CD4-positive, alpha-beta T cell (primary cell): Measurements from ENCODE around the gene TCEA2. TPM values are rescaled to one million over a fixed set of nuclear protein-coding genes. Genes with fewer than 3 reads are reported as not detected.
"Not testable (repeated sequence)": the region's sequence is repeated elsewhere in the genome, so short reads cannot be mapped to it uniquely, and the experiment has no call there.

Experiments used
- ATAC-seq: fragments of 200-7000 bp; cut with Tn5 transposase; one replicate; pipeline ENCODE4 v1.10.0; 2022; ENCODE audit warnings: mild to moderate bottlenecking; ENCODE audit not compliant: poor library complexity
- CTCF ChIA-PET: fragments of 350-600 bp; sonication (Branson Sonifier 250); formaldehyde crosslinking; loops from one replicate; lab custom pipeline; 2021; ENCODE audit warnings: antibody characterized with exemption, inconsistent platforms; lab: Charles Lee
- POLR2A ChIA-PET: fragments of 350-600 bp; sonication (Branson Sonifier 250); formaldehyde crosslinking; loops from one replicate; lab custom pipeline; 2021; ENCODE audit warnings: antibody characterized with exemption, inconsistent platforms; lab: Charles Lee
- DNase-seq, 14 experiments: peaks; one replicate each; pipeline ENCODE4 v3.0.0-alpha.2; 2013 to 2020; ENCODE audit warnings: mixed read lengths in 2 of 14
- H3K27ac ChIP-seq, 2 donors: one replicate each; pipeline versions ENCODE4 v1.5.1 to v1.7.0; 2013; ENCODE audit warnings: low read length in 2 of 2, low read depth in 1 of 2, mild to moderate bottlenecking in 1 of 2
- H3K27me3 ChIP-seq, 2 experiments: 1 replicate in 1 of 2; 2 replicates in 1 of 2; pipeline versions ENCODE4 v1.6.1 to v1.7.0; 2013; ENCODE audit warnings: low read length in 2 of 2, control low read depth in 1 of 2, mild to moderate bottlenecking in 1 of 2, moderate library complexity in 1 of 2; ENCODE audit not compliant: insufficient read depth in 2 of 2, control insufficient read depth in 1 of 2
- H3K36me3 ChIP-seq: one replicate; pipeline ENCODE4 v1.6.1; 2013; ENCODE audit warnings: low read length, control low read depth; ENCODE audit not compliant: insufficient read depth
- H3K4me1 ChIP-seq: one replicate; pipeline ENCODE4 v1.6.1; 2013; ENCODE audit warnings: low read length, control low read depth; ENCODE audit not compliant: insufficient read depth
- H3K4me3 ChIP-seq: one replicate; pipeline ENCODE4 v1.5.1; 2013; ENCODE audit warnings: mild to moderate bottlenecking, low read length, moderate library complexity
- H3K9me3 ChIP-seq, 2 experiments: 1 replicate in 1 of 2; 2 replicates in 1 of 2; pipeline versions ENCODE4 v1.6.1 to v1.7.0; 2013; ENCODE audit warnings: low read length in 2 of 2, mild to moderate bottlenecking in 2 of 2, control low read depth in 1 of 2, moderate library complexity in 1 of 2; ENCODE audit not compliant: control insufficient read depth in 1 of 2, insufficient read depth in 1 of 2
- H3K27ac Mint-ChIP-seq: one replicate; pipeline ENCODE4 v1.8.0; 2020; ENCODE audit warnings: mixed read lengths
- H3K27me3 Mint-ChIP-seq: one replicate; pipeline ENCODE4 v1.8.0; 2021; ENCODE audit warnings: mixed read lengths
- H3K36me3 Mint-ChIP-seq: one replicate; pipeline ENCODE4 v1.8.0; 2021; ENCODE audit warnings: low read depth, mixed read lengths
- H3K4me1 Mint-ChIP-seq: one replicate; pipeline ENCODE4 v1.8.0; 2021; ENCODE audit warnings: low read depth, mixed read lengths
- H3K4me3 Mint-ChIP-seq: one replicate; pipeline ENCODE4 v1.8.0; 2020; ENCODE audit warnings: mild to moderate bottlenecking, mixed read lengths
- H3K9me3 Mint-ChIP-seq: one replicate; pipeline ENCODE4 v1.8.0; 2020; ENCODE audit warnings: mixed read lengths
- CTCF ChIP-seq: fragments of 200-600 bp; IDR thresholded peaks from one replicate; pipeline ENCODE4 v1.8.0; 2022; ENCODE audit warnings: antibody characterized with exemption, mild to moderate bottlenecking
- intact Hi-C, 2 experiments: fragments of 100-400 bp; cut with DNase I in 1 of 2; cut with micrococcal nuclease in 1 of 2; formaldehyde crosslinking; loops; one replicate each; pipeline versions ENCODE4 v1.15.1 to v1.9.0; 2023 to 2025; cut with DNase I, micrococcal nuclease
- total RNA-seq, 174 experiments: library from RNA in 2 of 174; stranded (reverse) in 2 of 174; gene quantifications; one replicate each; pipeline ENCODE4 v1.2.3 and lab custom pipeline; 2021 to 2026

Gene TCEA2
- total RNA-seq, 2 experiments from 2014 or later, result 28.4 to 29.9 TPM

GRCh38 chr20:64088586-64088985 lies 25.6 kb downstream of the TCEA2 start:
- H3K4me3 ChIP-seq, H3K36me3 ChIP-seq, H3K4me3 Mint-ChIP-seq, H3K9me3 Mint-ChIP-seq, H3K27me3 ChIP-seq, CTCF ChIA-PET, DNase-seq, H3K4me1 ChIP-seq, H3K36me3 Mint-ChIP-seq, ATAC-seq, intact Hi-C loops, H3K27me3 Mint-ChIP-seq, H3K27ac ChIP-seq, H3K27ac Mint-ChIP-seq, POLR2A ChIA-PET: not testable (repeated sequence)
- peaks cover 8 to 20% of the 10 kb centered on the region in 2 experiments for H3K9me3 ChIP-seq
- H3K4me1 Mint-ChIP-seq, result peaks cover 10% of the 10 kb centered on the region

GRCh38 chr20:64090165-64090564 lies 27.2 kb downstream of the TCEA2 start:
- Mint-ChIP-seq H3K4me3 (no peak overlapping the region), H3K4me1 (peaks cover 5% of the 10 kb centered on the region), H3K36me3 (no peaks in the 10 kb centered on the region), H3K27ac (no peak overlapping the region), H3K9me3 (no peaks in the 10 kb centered on the region), H3K27me3 (no peaks in the 10 kb centered on the region)
- DNase-seq (no peak), ATAC-seq (no peak)
- ChIA-PET CTCF (no interaction called here), POLR2A (no interaction called here)
- TF ChIP-seq CTCF, result no peak
- no peak overlapping the region for H3K4me3 ChIP-seq
- H3K4me1 ChIP-seq, result no peaks in the 10 kb centered on the region
- H3K27me3 ChIP-seq, result no peaks in the 10 kb centered on the region
- H3K27ac ChIP-seq, result no peak overlapping the region
- intact Hi-C loops, result no loop called here
- H3K36me3 ChIP-seq, result no peaks in the 10 kb centered on the region
- H3K9me3 ChIP-seq, result peaks cover 8 to 20% of the 10 kb centered on the region in 2 experiments

- Mint-ChIP-seq H3K4me1 (peaks cover 5% of the 10 kb centered on the region), H3K4me3 (no peak overlapping the region), H3K9me3 (no peaks in the 10 kb centered on the region), H3K36me3 (no peaks in the 10 kb centered on the region), H3K27ac (no peak overlapping the region), H3K27me3 (no peaks in the 10 kb centered on the region)
- peaks cover 8 to 20% of the 10 kb centered on the region in 2 experiments for H3K9me3 ChIP-seq
- peaks cover 4% of the 10 kb centered on the region for H3K4me1 ChIP-seq
- no peaks in the 10 kb centered on the region for H3K27me3 ChIP-seq
- ATAC-seq, result no peak
- CTCF ChIA-PET, result interaction anchor here (0.5 kb wide), 1 partner anchor 487 kb away, joined by 3 read pairs; no protein-coding TSS in a partner anchor
- DNase-seq, result no peak
- no peak overlapping the region for H3K4me3 ChIP-seq
- no peak for TF ChIP-seq CTCF
- no peak overlapping the region for H3K27ac ChIP-seq
- POLR2A ChIA-PET, result no interaction called here
- H3K36me3 ChIP-seq, result no peaks in the 10 kb centered on the region
- intact Hi-C loops, result no loop called here
Measured at GRCh38 chr20:64091340-64091739, 28.3 kb downstream of the TCEA2 start.

- ChIA-PET POLR2A (no interaction called here), CTCF (interaction anchor here (0.5 kb wide), 1 partner anchor 488 kb away, joined by 3 read pairs; no protein-coding TSS in a partner anchor)
- TF ChIP-seq CTCF, result no peak
- peaks cover 5% of the 10 kb centered on the region for H3K4me1 Mint-ChIP-seq
- no peaks in the 10 kb centered on the region for H3K27me3 Mint-ChIP-seq
- intact Hi-C loops, result no loop called here
- H3K36me3 Mint-ChIP-seq, result no peaks in the 10 kb centered on the region
- Histone ChIP-seq H3K9me3 (peaks cover 8 to 17% of the 10 kb centered on the region in 2 experiments), H3K27me3 (no peaks in the 10 kb centered on the region), H3K36me3 (no peaks in the 10 kb centered on the region), H3K4me1 (peaks cover 4% of the 10 kb centered on the region), H3K27ac (no peak overlapping the region), H3K4me3 (no peak overlapping the region)
- H3K9me3 Mint-ChIP-seq, result no peaks in the 10 kb centered on the region
- ATAC-seq (no peak), DNase-seq (no peak)
- H3K4me3 Mint-ChIP-seq, result no peak overlapping the region
- H3K27ac Mint-ChIP-seq, result no peak overlapping the region
Measured at GRCh38 chr20:64091770-64092169, 28.8 kb downstream of the TCEA2 start.
